ENCODE results near the gene USP36.

Gene USP36

GRCh38 chr17:78802008-78802407, 38.6 kb downstream of the USP36 start:
- Histone ChIP-seq H3K9me3 (ENCODE audit: control insufficient read depth in 1 of 2, low read length in 2 of 2) (no peaks in the 10 kb centered on the region), H3K4me3 (ENCODE audit: low read depth in 1 of 2, low read length in 2 of 2) (no peak overlapping the region), H3K27me3 (ENCODE audit: control insufficient read depth in 1 of 2, insufficient read depth in 2 of 2, low read length in 2 of 2) (no peaks in the 10 kb centered on the region), H3K36me3 (ENCODE audit: control insufficient read depth in 1 of 2, insufficient read depth in 2 of 2, low read length in 2 of 2) (peaks cover 57 to 84% of the 10 kb centered on the region in 2 donors), H3K4me1 (ENCODE audit: control insufficient read depth in 1 of 2, insufficient read depth in 2 of 2, low read length in 2 of 2) (no peaks in the 10 kb centered on the region), H3K9ac (ENCODE audit: low read depth in 1 of 2, low read length in 2 of 2) (no peak overlapping the region), H3K27ac (ENCODE audit: low read depth, low read length) (no peak overlapping the region)

GRCh38 chr17:78800132-78800931, 40.3 kb downstream of the USP36 start:
- Histone ChIP-seq H3K27ac (ENCODE audit: low read depth, low read length) (no peak overlapping the region), H3K9me3 (ENCODE audit: control insufficient read depth in 1 of 2, low read length in 2 of 2) (no peaks in the 10 kb centered on the region), H3K27me3 (ENCODE audit: control insufficient read depth in 1 of 2, insufficient read depth in 2 of 2, low read length in 2 of 2) (no peaks in the 10 kb centered on the region), H3K4me1 (ENCODE audit: control insufficient read depth in 1 of 2, insufficient read depth in 2 of 2, low read length in 2 of 2) (no peaks in the 10 kb centered on the region), H3K9ac (ENCODE audit: low read depth in 1 of 2, low read length in 2 of 2) (no peak overlapping the region), H3K4me3 (ENCODE audit: low read depth in 1 of 2, low read length in 2 of 2) (no peak overlapping the region), H3K36me3 (ENCODE audit: control insufficient read depth in 1 of 2, insufficient read depth in 2 of 2, low read length in 2 of 2) (peaks cover 58 to 85% of the 10 kb centered on the region in 2 donors)

GRCh38 chr17:78798695-78799559, 41.7 kb downstream of the USP36 start:
- Histone ChIP-seq H3K27me3 (ENCODE audit: control insufficient read depth in 1 of 2, insufficient read depth in 2 of 2, low read length in 2 of 2) (no peaks in the 10 kb centered on the region), H3K4me3 (ENCODE audit: low read depth in 1 of 2, low read length in 2 of 2) (no peak overlapping the region), H3K9me3 (ENCODE audit: control insufficient read depth in 1 of 2, low read length in 2 of 2) (no peaks in the 10 kb centered on the region), H3K36me3 (ENCODE audit: control insufficient read depth in 1 of 2, insufficient read depth in 2 of 2, low read length in 2 of 2) (peaks cover 58 to 87% of the 10 kb centered on the region in 2 donors), H3K4me1 (ENCODE audit: control insufficient read depth in 1 of 2, insufficient read depth in 2 of 2, low read length in 2 of 2) (no peaks in the 10 kb centered on the region), H3K27ac (ENCODE audit: low read depth, low read length) (no peak overlapping the region), H3K9ac (ENCODE audit: low read depth in 1 of 2, low read length in 2 of 2) (no peak overlapping the region)

GRCh38 chr17:78797691-78798585, 42.7 kb downstream of the USP36 start:
- H3K4me3 ChIP-seq (ENCODE audit: low read depth in 1 of 2, low read length in 2 of 2) = no peak overlapping the region
- H3K27ac ChIP-seq (ENCODE audit: low read depth, low read length) = no peak overlapping the region
- no peaks in the 10 kb centered on the region for H3K9me3 ChIP-seq (ENCODE audit: control insufficient read depth in 1 of 2, low read length in 2 of 2)
- peaks cover 53 to 86% of the 10 kb centered on the region in 2 donors for H3K36me3 ChIP-seq (ENCODE audit: control insufficient read depth in 1 of 2, insufficient read depth in 2 of 2, low read length in 2 of 2)
- H3K4me1 ChIP-seq (ENCODE audit: control insufficient read depth in 1 of 2, insufficient read depth in 2 of 2, low read length in 2 of 2) = no peaks in the 10 kb centered on the region
- no peaks in the 10 kb centered on the region for H3K27me3 ChIP-seq (ENCODE audit: control insufficient read depth in 1 of 2, insufficient read depth in 2 of 2, low read length in 2 of 2)
- H3K9ac ChIP-seq (ENCODE audit: low read depth in 1 of 2, low read length in 2 of 2) = no peak overlapping the region

- Histone ChIP-seq H3K4me1 (ENCODE audit: control insufficient read depth in 1 of 2, insufficient read depth in 2 of 2, low read length in 2 of 2) (no peaks in the 10 kb centered on the region), H3K27ac (ENCODE audit: low read depth, low read length) (no peak overlapping the region), H3K36me3 (ENCODE audit: control insufficient read depth in 1 of 2, insufficient read depth in 2 of 2, low read length in 2 of 2) (peaks cover 48 to 79% of the 10 kb centered on the region in 2 donors), H3K4me3 (ENCODE audit: low read depth in 1 of 2, low read length in 2 of 2) (no peak overlapping the region), H3K9me3 (ENCODE audit: control insufficient read depth in 1 of 2, low read length in 2 of 2) (no peaks in the 10 kb centered on the region), H3K9ac (ENCODE audit: low read depth in 1 of 2, low read length in 2 of 2) (no peak overlapping the region), H3K27me3 (ENCODE audit: control insufficient read depth in 1 of 2, insufficient read depth in 2 of 2, low read length in 2 of 2) (no peaks in the 10 kb centered on the region)
Measured at GRCh38 chr17:78797213-78797612, 43.4 kb downstream of the USP36 start.

GRCh38 chr17:78796517-78796900, 44.1 kb downstream of the USP36 start:
- Histone ChIP-seq H3K9ac (ENCODE audit: low read depth in 1 of 2, low read length in 2 of 2) (no peak overlapping the region), H3K36me3 (ENCODE audit: control insufficient read depth in 1 of 2, insufficient read depth in 2 of 2, low read length in 2 of 2) (peaks cover 47 to 79% of the 10 kb centered on the region in 2 donors), H3K4me3 (ENCODE audit: low read depth in 1 of 2, low read length in 2 of 2) (no peak overlapping the region), H3K9me3 (ENCODE audit: control insufficient read depth in 1 of 2, low read length in 2 of 2) (no peaks in the 10 kb centered on the region), H3K27ac (ENCODE audit: low read depth, low read length) (no peak overlapping the region), H3K4me1 (ENCODE audit: control insufficient read depth in 1 of 2, insufficient read depth in 2 of 2, low read length in 2 of 2) (no peaks in the 10 kb centered on the region), H3K27me3 (ENCODE audit: control insufficient read depth in 1 of 2, insufficient read depth in 2 of 2, low read length in 2 of 2) (no peaks in the 10 kb centered on the region)

- H3K27me3 ChIP-seq (ENCODE audit: control insufficient read depth in 1 of 2, insufficient read depth in 2 of 2, low read length in 2 of 2) = no peaks in the 10 kb centered on the region
- H3K9ac ChIP-seq (ENCODE audit: low read depth in 1 of 2, low read length in 2 of 2) = no peak overlapping the region
- H3K27ac ChIP-seq (ENCODE audit: low read depth, low read length) = no peak overlapping the region
- no peak overlapping the region for H3K4me3 ChIP-seq (ENCODE audit: low read depth in 1 of 2, low read length in 2 of 2)
- peaks cover 42 to 81% of the 10 kb centered on the region in 2 donors for H3K36me3 ChIP-seq (ENCODE audit: control insufficient read depth in 1 of 2, insufficient read depth in 2 of 2, low read length in 2 of 2)
- H3K4me1 ChIP-seq (ENCODE audit: control insufficient read depth in 1 of 2, insufficient read depth in 2 of 2, low read length in 2 of 2) = no peaks in the 10 kb centered on the region
- no peaks in the 10 kb centered on the region for H3K9me3 ChIP-seq (ENCODE audit: control insufficient read depth in 1 of 2, low read length in 2 of 2)
Measured at GRCh38 chr17:78795861-78796516, 44.6 kb downstream of the USP36 start.

- Histone ChIP-seq H3K4me3 (ENCODE audit: low read depth in 1 of 2, low read length in 2 of 2) (no peak overlapping the region), H3K9me3 (ENCODE audit: control insufficient read depth in 1 of 2, low read length in 2 of 2) (no peaks in the 10 kb centered on the region), H3K4me1 (ENCODE audit: control insufficient read depth in 1 of 2, insufficient read depth in 2 of 2, low read length in 2 of 2) (no peaks in the 10 kb centered on the region), H3K27ac (ENCODE audit: low read depth, low read length) (no peak overlapping the region), H3K27me3 (ENCODE audit: control insufficient read depth in 1 of 2, insufficient read depth in 2 of 2, low read length in 2 of 2) (no peaks in the 10 kb centered on the region), H3K9ac (ENCODE audit: low read depth in 1 of 2, low read length in 2 of 2) (no peak overlapping the region), H3K36me3 (ENCODE audit: control insufficient read depth in 1 of 2, insufficient read depth in 2 of 2, low read length in 2 of 2) (peaks cover 42 to 79% of the 10 kb centered on the region in 2 donors)
Measured at GRCh38 chr17:78794864-78795640, 45.6 kb downstream of the USP36 start.

GRCh38 chr17:78794399-78794798, 46.2 kb downstream of the USP36 start:
- Histone ChIP-seq H3K27ac (ENCODE audit: low read depth, low read length) (no peak overlapping the region), H3K36me3 (ENCODE audit: control insufficient read depth in 1 of 2, insufficient read depth in 2 of 2, low read length in 2 of 2) (peaks cover 42 to 75% of the 10 kb centered on the region in 2 donors), H3K4me1 (ENCODE audit: control insufficient read depth in 1 of 2, insufficient read depth in 2 of 2, low read length in 2 of 2) (peaks cover 0 to 6% of the 10 kb centered on the region in 2 donors), H3K27me3 (ENCODE audit: control insufficient read depth in 1 of 2, insufficient read depth in 2 of 2, low read length in 2 of 2) (no peaks in the 10 kb centered on the region), H3K4me3 (ENCODE audit: low read depth in 1 of 2, low read length in 2 of 2) (no peak overlapping the region), H3K9ac (ENCODE audit: low read depth in 1 of 2, low read length in 2 of 2) (no peak overlapping the region), H3K9me3 (ENCODE audit: control insufficient read depth in 1 of 2, low read length in 2 of 2) (no peaks in the 10 kb centered on the region)

All from duodenal mucosa (tissue), 2 donors.